ENCODE measurements around the gene TENM3. TPM values are rescaled to one million over a fixed set of nuclear protein-coding genes. Genes with fewer than 3 reads are reported as not detected.

The TENM3 gene
- total RNA-seq, 2 experiments from 2014 or later = not detected

- no peak overlapping the region for H3K27ac Mint-ChIP-seq
- no peaks in the 10 kb centered on the region for H3K36me3 Mint-ChIP-seq (ENCODE audit: low read depth)
- no peaks in the 10 kb centered on the region for H3K9me3 Mint-ChIP-seq
- ATAC-seq (no peak), DNase-seq (no peak)
- intact Hi-C loops (cut with micrococcal nuclease) = no loop called here
- ChIA-PET CTCF (no interaction called here), POLR2A (no interaction called here)
- H3K27me3 Mint-ChIP-seq = peaks cover 6% of the 10 kb centered on the region
- no peaks in the 10 kb centered on the region for H3K4me1 Mint-ChIP-seq (ENCODE audit: low read depth)
- TF ChIP-seq CTCF (IDR thresholded peaks at IDR 0.05) = no peak
- H3K4me3 Mint-ChIP-seq = no peak overlapping the region
These were observed 309.7 kb downstream of the TENM3 start for GRCh38 chr4:182552948-182553347.

GRCh38 chr4:182553653-182554052 lies 310.5 kb downstream of the TENM3 start:
- peaks cover 6% of the 10 kb centered on the region for H3K27me3 Mint-ChIP-seq
- no peaks in the 10 kb centered on the region for H3K4me1 Mint-ChIP-seq (ENCODE audit: low read depth)
- ChIA-PET CTCF (no interaction called here), POLR2A (no interaction called here)
- H3K4me3 Mint-ChIP-seq = no peak overlapping the region
- DNase-seq (no peak), ATAC-seq (no peak)
- H3K9me3 Mint-ChIP-seq = no peaks in the 10 kb centered on the region
- intact Hi-C loops (cut with micrococcal nuclease) = no loop called here
- no peaks in the 10 kb centered on the region for H3K36me3 Mint-ChIP-seq (ENCODE audit: low read depth)
- H3K27ac Mint-ChIP-seq = no peak overlapping the region
- TF ChIP-seq CTCF (IDR thresholded peaks at IDR 0.05) = no peak

GRCh38 chr4:182554736-182555135 lies 311.5 kb downstream of the TENM3 start:
- CTCF ChIA-PET = no interaction called here
- Mint-ChIP-seq H3K27me3 (peaks cover 1% of the 10 kb centered on the region), H3K9me3 (no peaks in the 10 kb centered on the region), H3K36me3 (ENCODE audit: low read depth) (no peaks in the 10 kb centered on the region), H3K4me1 (ENCODE audit: low read depth) (no peaks in the 10 kb centered on the region), H3K27ac (no peak overlapping the region), H3K4me3 (no peak overlapping the region)
- intact Hi-C loops (cut with micrococcal nuclease) = no loop called here
- POLR2A ChIA-PET = no interaction called here
- TF ChIP-seq CTCF (IDR thresholded peaks at IDR 0.05) = no peak
- ATAC-seq (no peak), DNase-seq (no peak)

GRCh38 chr4:182555997-182556418 lies 312.8 kb downstream of the TENM3 start:
- no peaks in the 10 kb centered on the region for H3K9me3 Mint-ChIP-seq
- no peaks in the 10 kb centered on the region for H3K4me1 Mint-ChIP-seq (ENCODE audit: low read depth)
- ChIA-PET CTCF (no interaction called here), POLR2A (no interaction called here)
- H3K4me3 Mint-ChIP-seq = no peak overlapping the region
- ATAC-seq = no peak
- intact Hi-C loops (cut with micrococcal nuclease) = no loop called here
- H3K27ac Mint-ChIP-seq = no peak overlapping the region
- peaks cover 6% of the 10 kb centered on the region for H3K27me3 Mint-ChIP-seq
- no peak for DNase-seq
- no peak for TF ChIP-seq CTCF (IDR thresholded peaks at IDR 0.05)
- no peaks in the 10 kb centered on the region for H3K36me3 Mint-ChIP-seq (ENCODE audit: low read depth)

GRCh38 chr4:182556580-182556979 lies 313.4 kb downstream of the TENM3 start:
- CTCF ChIA-PET = no interaction called here

More at GRCh38 chr4:182556580-182556979, 313.4 kb downstream of the TENM3 start:
- no peaks in the 10 kb centered on the region for H3K36me3 Mint-ChIP-seq (ENCODE audit: low read depth)
- H3K27ac Mint-ChIP-seq = no peak overlapping the region
- intact Hi-C loops (cut with micrococcal nuclease) = no loop called here
- POLR2A ChIA-PET = no interaction called here
- no peak for TF ChIP-seq CTCF (IDR thresholded peaks at IDR 0.05)
- H3K4me3 Mint-ChIP-seq = no peak overlapping the region
- peaks cover 6% of the 10 kb centered on the region for H3K27me3 Mint-ChIP-seq
- no peak for DNase-seq
- no peaks in the 10 kb centered on the region for H3K4me1 Mint-ChIP-seq (ENCODE audit: low read depth)
- no peak for ATAC-seq
- no peaks in the 10 kb centered on the region for H3K9me3 Mint-ChIP-seq

Data from activated CD8-positive, alpha-beta T cell treated with anti-CD3 and anti-CD28 coated beads for 36 hours (primary cell).